HepG2 (cell line): Measurements from ENCODE around the gene FGGY.

ENCODE experiments used
- ESRRA ChIP-seq: sonication (generic); formaldehyde crosslinking; IDR thresholded peaks from 2 replicates; pipeline ENCODE4 v1.5.1; 2020; ENCODE audit warnings: mild to moderate bottlenecking, low read depth, missing genetic modification reagents
- SRF ChIP-seq: IDR thresholded peaks from 2 replicates; pipeline ENCODE4 v1.6.1; 2011; ENCODE audit warnings: mild to moderate bottlenecking, low read depth, low read length, moderate library complexity
- ZNF274 ChIP-seq: sonication (generic); formaldehyde crosslinking; IDR thresholded peaks from 2 replicates; pipeline ENCODE4 v1.5.1; 2020; ENCODE audit warnings: mild to moderate bottlenecking, missing genetic modification reagents
- TF ChIP-seq, protein P1 (sequence below): sonication (generic); formaldehyde crosslinking; IDR thresholded peaks from 2 replicates; pipeline ENCODE4 v1.5.0; 2020; ENCODE audit warnings: mild to moderate bottlenecking, missing genetic modification reagents, moderate library complexity

DNA sequence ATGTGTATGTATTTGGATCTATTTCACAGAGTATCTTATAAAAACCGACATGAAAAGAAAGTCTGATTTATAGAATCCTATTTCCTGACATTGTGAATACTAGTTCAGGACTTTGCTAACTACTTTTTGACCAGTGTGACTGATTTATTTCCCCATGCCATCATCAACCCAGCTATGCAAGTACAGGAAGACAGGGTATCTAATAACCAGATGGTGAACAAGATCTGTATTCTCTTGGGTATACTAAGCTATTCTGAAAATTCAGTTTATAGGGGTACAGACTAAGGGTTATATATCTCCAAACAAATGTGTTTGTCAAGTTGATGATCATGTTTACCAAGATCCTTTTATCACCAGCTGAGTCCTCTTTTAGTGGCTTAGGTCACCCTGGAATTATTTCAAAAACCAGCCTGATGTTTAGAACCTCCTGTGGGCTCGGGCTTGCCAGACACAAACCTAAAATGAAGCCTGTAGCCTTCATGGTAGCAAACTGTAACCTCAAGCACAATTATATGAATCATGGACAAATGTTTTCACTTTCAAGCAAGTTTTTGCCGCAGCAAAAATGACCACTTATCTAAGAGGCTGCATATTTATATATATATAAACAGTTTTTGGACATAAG is 185.1 kb downstream of the FGGY start:
- TF ChIP-seq ESRRA (CRISPR knock-in tag) (no peak), ZNF274 (CRISPR knock-in tag) (no peak), SRF (no peak)
- TF ChIP-seq, protein P1, sequence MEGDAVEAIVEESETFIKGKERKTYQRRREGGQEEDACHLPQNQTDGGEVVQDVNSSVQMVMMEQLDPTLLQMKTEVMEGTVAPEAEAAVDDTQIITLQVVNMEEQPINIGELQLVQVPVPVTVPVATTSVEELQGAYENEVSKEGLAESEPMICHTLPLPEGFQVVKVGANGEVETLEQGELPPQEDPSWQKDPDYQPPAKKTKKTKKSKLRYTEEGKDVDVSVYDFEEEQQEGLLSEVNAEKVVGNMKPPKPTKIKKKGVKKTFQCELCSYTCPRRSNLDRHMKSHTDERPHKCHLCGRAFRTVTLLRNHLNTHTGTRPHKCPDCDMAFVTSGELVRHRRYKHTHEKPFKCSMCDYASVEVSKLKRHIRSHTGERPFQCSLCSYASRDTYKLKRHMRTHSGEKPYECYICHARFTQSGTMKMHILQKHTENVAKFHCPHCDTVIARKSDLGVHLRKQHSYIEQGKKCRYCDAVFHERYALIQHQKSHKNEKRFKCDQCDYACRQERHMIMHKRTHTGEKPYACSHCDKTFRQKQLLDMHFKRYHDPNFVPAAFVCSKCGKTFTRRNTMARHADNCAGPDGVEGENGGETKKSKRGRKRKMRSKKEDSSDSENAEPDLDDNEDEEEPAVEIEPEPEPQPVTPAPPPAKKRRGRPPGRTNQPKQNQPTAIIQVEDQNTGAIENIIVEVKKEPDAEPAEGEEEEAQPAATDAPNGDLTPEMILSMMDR (CRISPR knock-in tag), result no peak
